Measurements from ENCODE around the gene PKM. TPM values are rescaled to one million over a fixed set of nuclear protein-coding genes. Genes with fewer than 3 reads are reported as not detected.

The PKM gene
- total RNA-seq, 2 experiments from 2014 or later = 1,272 to 1,311 TPM

GRCh38 chr15:72183781-72184164 is 47.2 kb downstream of the PKM start:
- ChIA-PET POLR2A (no interaction called here), CTCF (no interaction called here)
- Mint-ChIP-seq H3K27me3 (ENCODE audit: low read depth) (peaks cover 46% of the 10 kb centered on the region), H3K9me3 (ENCODE audit: insufficient read depth) (no peaks in the 10 kb centered on the region), H3K36me3 (ENCODE audit: low read depth) (no peaks in the 10 kb centered on the region), H3K27ac (no peak overlapping the region), H3K4me1 (ENCODE audit: low read depth) (no peaks in the 10 kb centered on the region), H3K4me3 (no peak overlapping the region)
- ATAC-seq = no peak
- no peak for DNase-seq

DNA sequence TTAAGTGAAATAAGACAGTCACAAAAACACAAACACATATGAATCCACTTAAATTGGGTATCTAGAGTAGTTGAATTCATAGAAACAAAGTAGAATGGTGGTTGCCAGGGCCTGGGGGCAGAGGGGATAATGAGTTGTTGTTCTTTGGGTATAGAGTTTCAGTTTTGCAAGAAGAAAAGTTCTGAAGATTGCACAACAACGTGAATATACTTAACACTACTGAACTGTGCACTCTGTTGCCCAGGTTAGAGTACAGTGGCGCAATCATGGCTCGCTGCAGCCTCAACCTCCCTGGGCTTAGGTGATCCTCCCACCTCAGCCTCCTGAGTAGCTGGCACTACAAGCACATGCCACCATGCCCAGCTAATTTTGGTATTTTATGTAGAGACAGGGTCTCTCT is 48.3 kb downstream of the PKM start:
- H3K4me3 Mint-ChIP-seq = no peak overlapping the region
- peaks cover 44% of the 10 kb centered on the region for H3K27me3 Mint-ChIP-seq (ENCODE audit: low read depth)
- ATAC-seq (no peak), DNase-seq (no peak)
- no peaks in the 10 kb centered on the region for H3K36me3 Mint-ChIP-seq (ENCODE audit: low read depth)
- no peaks in the 10 kb centered on the region for H3K4me1 Mint-ChIP-seq (ENCODE audit: low read depth)
- H3K27ac Mint-ChIP-seq = no peak overlapping the region
- CTCF ChIA-PET = no interaction called here
- POLR2A ChIA-PET = no interaction called here
- H3K9me3 Mint-ChIP-seq (ENCODE audit: insufficient read depth) = no peaks in the 10 kb centered on the region

GRCh38 chr15:72182244-72182643 is 48.7 kb downstream of the PKM start:
- POLR2A ChIA-PET = no interaction called here
- H3K9me3 Mint-ChIP-seq (ENCODE audit: insufficient read depth) = no peaks in the 10 kb centered on the region
- CTCF ChIA-PET = no interaction called here

GRCh38 chr15:72180761-72181324 is 50.1 kb downstream of the PKM start:
- Mint-ChIP-seq H3K27me3 (ENCODE audit: low read depth) (peaks cover 36% of the 10 kb centered on the region), H3K4me1 (ENCODE audit: low read depth) (no peaks in the 10 kb centered on the region), H3K9me3 (ENCODE audit: insufficient read depth) (no peaks in the 10 kb centered on the region), H3K4me3 (no peak overlapping the region), H3K27ac (no peak overlapping the region), H3K36me3 (ENCODE audit: low read depth) (no peaks in the 10 kb centered on the region)
- DNase-seq = no peak
- ATAC-seq = no peak
- ChIA-PET CTCF (no interaction called here), POLR2A (no interaction called here)

More at GRCh38 chr15:72182244-72182643, 48.7 kb downstream of the PKM start:
- Mint-ChIP-seq H3K4me3 (no peak overlapping the region), H3K36me3 (ENCODE audit: low read depth) (no peaks in the 10 kb centered on the region), H3K27ac (no peak overlapping the region), H3K27me3 (ENCODE audit: low read depth) (peaks cover 41% of the 10 kb centered on the region), H3K4me1 (ENCODE audit: low read depth) (no peaks in the 10 kb centered on the region)
- ATAC-seq (no peak), DNase-seq (no peak)

DNA sequence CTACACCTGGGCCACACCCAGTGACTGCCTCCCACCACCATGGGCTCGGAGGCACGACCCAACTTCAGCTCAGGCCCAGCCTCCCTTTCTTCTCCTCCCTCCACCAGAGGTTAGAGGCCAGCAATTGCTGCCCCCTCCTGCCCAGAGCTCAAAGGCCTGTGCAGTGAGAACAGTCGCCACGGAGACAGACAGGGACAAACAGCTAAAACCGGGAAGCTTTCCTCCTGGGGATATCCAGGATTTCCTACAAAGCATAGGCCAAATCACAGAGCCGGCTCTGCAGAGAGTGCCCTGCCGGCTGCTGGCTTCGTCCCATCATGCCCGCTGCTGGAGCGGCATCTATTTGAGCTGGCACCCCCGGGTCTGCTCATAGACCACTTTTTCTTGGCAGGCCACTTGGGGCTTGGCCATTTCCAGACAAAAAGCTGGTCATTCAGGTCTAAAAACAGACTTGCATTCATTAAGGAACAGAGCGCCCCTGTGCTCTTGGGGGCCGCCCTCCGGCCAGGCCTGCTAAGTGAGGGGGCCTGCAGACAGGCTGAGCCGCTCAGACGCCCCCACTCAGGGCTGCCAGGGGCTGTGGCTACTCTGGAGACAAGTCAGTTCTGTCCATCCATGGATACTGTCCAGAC is 50.9 kb downstream of the PKM start:
- H3K4me1 Mint-ChIP-seq (ENCODE audit: low read depth) = peaks cover 6% of the 10 kb centered on the region
- no peak for ATAC-seq
- peaks cover 37% of the 10 kb centered on the region for H3K27me3 Mint-ChIP-seq (ENCODE audit: low read depth)
- ChIA-PET POLR2A (interaction anchor here (0.7 kb wide), 1 partner anchor 9 kb away, joined by 3 read pairs; no protein-coding TSS in a partner anchor), CTCF (no interaction called here)
- H3K9me3 Mint-ChIP-seq (ENCODE audit: insufficient read depth) = no peaks in the 10 kb centered on the region
- no peak for DNase-seq
- H3K27ac Mint-ChIP-seq = no peak overlapping the region
- no peak overlapping the region for H3K4me3 Mint-ChIP-seq
- no peaks in the 10 kb centered on the region for H3K36me3 Mint-ChIP-seq (ENCODE audit: low read depth)

DNA sequence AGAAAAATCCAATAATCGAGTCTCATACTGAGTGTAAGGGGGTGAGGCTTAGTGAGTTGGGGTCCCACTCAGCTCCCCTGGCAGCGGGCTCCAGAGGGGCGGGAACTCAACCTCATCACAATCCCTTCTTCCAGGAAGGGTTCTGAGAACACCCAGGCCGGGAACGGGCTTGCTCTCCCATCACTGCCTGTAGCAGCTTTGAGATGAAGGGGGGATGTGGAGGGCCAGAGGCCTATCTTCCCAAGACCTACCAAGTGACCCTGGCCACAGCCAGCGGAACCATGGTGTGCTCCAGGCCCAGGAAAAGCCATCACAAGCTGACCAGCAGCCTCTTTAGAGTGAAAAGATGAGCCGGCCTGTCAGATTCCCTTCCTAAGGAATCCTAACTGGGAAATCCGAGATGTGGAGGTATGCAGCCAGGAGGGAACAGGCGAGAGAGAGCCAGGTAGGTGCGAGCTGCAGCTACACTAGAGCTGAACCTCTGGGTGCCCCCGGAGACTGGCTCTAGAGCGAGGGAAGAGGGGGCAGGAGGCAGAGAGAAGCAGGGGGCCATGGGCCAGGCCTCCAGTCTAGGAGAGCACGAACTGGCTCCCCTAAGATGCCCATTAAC is 51.9 kb downstream of the PKM start:
- Mint-ChIP-seq H3K4me3 (no peak overlapping the region), H3K36me3 (ENCODE audit: low read depth) (no peaks in the 10 kb centered on the region), H3K27me3 (ENCODE audit: low read depth) (peaks cover 36% of the 10 kb centered on the region), H3K9me3 (ENCODE audit: insufficient read depth) (no peaks in the 10 kb centered on the region), H3K27ac (no peak overlapping the region), H3K4me1 (ENCODE audit: low read depth) (peaks cover 9% of the 10 kb centered on the region)
- ChIA-PET POLR2A (no interaction called here), CTCF (no interaction called here)
- ATAC-seq (no peak), DNase-seq (no peak)

DNA sequence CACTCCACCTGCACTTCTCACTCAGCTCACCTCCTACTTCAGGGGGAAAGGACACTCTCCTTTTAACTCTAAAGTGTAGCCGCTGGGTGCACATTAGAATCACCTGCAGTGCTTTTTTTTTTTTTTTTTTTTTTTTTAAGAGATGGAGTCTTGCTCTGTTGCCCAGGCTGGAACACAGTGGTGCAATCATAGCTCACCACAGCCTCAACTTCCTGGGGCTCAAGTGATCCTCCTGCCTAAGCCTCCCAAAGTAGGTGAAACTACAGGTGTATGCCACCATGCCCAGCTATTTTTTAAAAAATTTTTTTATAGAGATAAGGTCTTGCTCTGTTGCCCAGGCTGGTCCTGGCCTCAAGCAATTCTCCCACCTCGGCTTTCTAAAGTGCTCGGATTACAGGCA is 54.2 kb downstream of the PKM start:
- Mint-ChIP-seq H3K27me3 (ENCODE audit: low read depth) (peaks cover 24% of the 10 kb centered on the region), H3K36me3 (ENCODE audit: low read depth) (no peaks in the 10 kb centered on the region), H3K4me3 (no peak overlapping the region), H3K9me3 (ENCODE audit: insufficient read depth) (no peaks in the 10 kb centered on the region), H3K27ac (no peak overlapping the region), H3K4me1 (ENCODE audit: low read depth) (peaks cover 9% of the 10 kb centered on the region)
- CTCF ChIA-PET = interaction anchor here (0.6 kb wide), 1 partner anchor 1089 kb away, joined by 3 read pairs; no protein-coding TSS in a partner anchor
- POLR2A ChIA-PET = interaction anchor here (2.0 kb wide), 1 partner anchor 8 kb away, joined by 5 read pairs; no protein-coding TSS in a partner anchor
- ATAC-seq = no peak
- no peak for DNase-seq

DNA sequence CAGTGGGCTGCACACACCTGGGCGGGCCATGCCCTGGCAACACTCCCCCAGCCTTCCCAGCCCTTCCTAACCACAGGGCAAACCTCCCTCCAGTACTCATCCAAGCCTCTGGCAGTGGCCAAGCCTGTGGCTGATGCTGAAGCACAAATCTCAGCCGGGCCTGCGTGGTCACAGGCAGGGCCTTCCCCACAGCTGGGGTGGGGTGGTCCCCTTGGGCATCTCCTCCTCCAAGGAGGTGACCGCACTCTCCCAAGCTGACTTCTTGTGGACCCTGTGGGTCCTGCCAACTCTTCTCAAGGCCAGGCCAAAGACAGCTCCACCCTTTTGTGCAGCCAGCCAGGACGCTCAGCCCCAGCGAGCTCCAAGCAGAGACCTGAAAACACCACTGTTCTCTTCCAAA is 54.8 kb downstream of the PKM start:
- Mint-ChIP-seq H3K27me3 (ENCODE audit: low read depth) (peaks cover 21% of the 10 kb centered on the region), H3K4me3 (no peak overlapping the region), H3K9me3 (ENCODE audit: insufficient read depth) (no peaks in the 10 kb centered on the region), H3K36me3 (ENCODE audit: low read depth) (no peaks in the 10 kb centered on the region), H3K4me1 (ENCODE audit: low read depth) (peaks cover 9% of the 10 kb centered on the region), H3K27ac (no peak overlapping the region)
- CTCF ChIA-PET = interaction anchor here (1.3 kb wide), 1 partner anchor 13 kb away, joined by 3 read pairs; no protein-coding TSS in a partner anchor
- ATAC-seq (no peak), DNase-seq (no peak)
- POLR2A ChIA-PET = no interaction called here

GRCh38 chr15:72175186-72176044 is 55.6 kb downstream of the PKM start:
- Mint-ChIP-seq H3K9me3 (ENCODE audit: insufficient read depth) (no peaks in the 10 kb centered on the region), H3K27me3 (ENCODE audit: low read depth) (peaks cover 17% of the 10 kb centered on the region), H3K27ac (peak overlapping the region; percentile 13), H3K4me3 (no peak overlapping the region), H3K4me1 (ENCODE audit: low read depth) (peaks cover 9% of the 10 kb centered on the region), H3K36me3 (ENCODE audit: low read depth) (no peaks in the 10 kb centered on the region)
- CTCF ChIA-PET = interaction anchor here (1.0 to 1.3 kb wide), 2 partner anchors 13 to 51 kb away, joined by 3 read pairs; no protein-coding TSS in a partner anchor
- no peak for DNase-seq
- POLR2A ChIA-PET = no interaction called here
- ATAC-seq = no peak

GRCh38 chr15:72174551-72175165 is 56.3 kb downstream of the PKM start:
- Mint-ChIP-seq H3K27ac (no peak overlapping the region), H3K4me3 (no peak overlapping the region), H3K36me3 (ENCODE audit: low read depth) (no peaks in the 10 kb centered on the region), H3K27me3 (ENCODE audit: low read depth) (peaks cover 17% of the 10 kb centered on the region), H3K9me3 (ENCODE audit: insufficient read depth) (no peaks in the 10 kb centered on the region), H3K4me1 (ENCODE audit: low read depth) (peaks cover 11% of the 10 kb centered on the region)
- CTCF ChIA-PET = interaction anchor here (1.0 to 1.3 kb wide), 2 partner anchors 12 to 52 kb away, joined by 3 read pairs; no protein-coding TSS in a partner anchor
- POLR2A ChIA-PET = no interaction called here
- ATAC-seq = no peak
- no peak for DNase-seq

- Mint-ChIP-seq H3K4me1 (ENCODE audit: low read depth) (peaks cover 18% of the 10 kb centered on the region), H3K9me3 (ENCODE audit: insufficient read depth) (no peaks in the 10 kb centered on the region), H3K27ac (no peak overlapping the region), H3K27me3 (ENCODE audit: low read depth) (peaks cover 17% of the 10 kb centered on the region), H3K4me3 (no peak overlapping the region), H3K36me3 (ENCODE audit: low read depth) (no peaks in the 10 kb centered on the region)
- DNase-seq = no peak
- ChIA-PET POLR2A (no interaction called here), CTCF (no interaction called here)
- ATAC-seq = no peak
These were observed 57.0 kb downstream of the PKM start for GRCh38 chr15:72173864-72174550.
